ENCODE results near the gene VCAM1. TPM values are rescaled to one million over a fixed set of nuclear protein-coding genes. Genes with fewer than 3 reads are reported as not detected.

Gene VCAM1
- total and polyA plus RNA-seq, 2 of the 4 experiments (the other 2 are of a cell fraction), result 10.1 to 21.1 TPM

- Histone ChIP-seq H3K4me3 (ENCODE audit: insufficient read depth, low read depth, low read length) (no peak overlapping the region), H3K9ac (ENCODE audit: low read depth, low read length) (no peak overlapping the region), H3K4me2 (ENCODE audit: low read depth, low read length) (no peak overlapping the region), H4K5ac (ENCODE audit: low read depth, low read length) (no peak overlapping the region), H4K8ac (ENCODE audit: low read depth in 2 of 2, low read length in 2 of 2) (no peak overlapping the region), H3K4me1 (ENCODE audit: control insufficient read depth, insufficient read depth, low read length) (no peaks in the 10 kb centered on the region), H3K56ac (ENCODE audit: extremely low read depth, insufficient read depth, low read length) (no peak overlapping the region), H3K9me1 (ENCODE audit: insufficient read depth, low read length) (no peaks in the 10 kb centered on the region), H2BK15ac (ENCODE audit: low read depth, low read length) (no peak overlapping the region), H2AFZ (replicated peaks; ENCODE audit: low read length, poor library complexity) (no peak overlapping the region), H3K79me1 (ENCODE audit: low read depth in 1 of 2, low read length in 2 of 2) (no peaks in the 10 kb centered on the region), H3K9me3 (ENCODE audit: control insufficient read depth, insufficient read depth, low read length) (no peaks in the 10 kb centered on the region), H3K23ac (ENCODE audit: low read depth, low read length) (no peak overlapping the region), H2AK9ac (replicated peaks; ENCODE audit: low read depth, low read length, poor library complexity) (no peak overlapping the region), H2BK5ac (ENCODE audit: low read depth, low read length, poor library complexity, severe bottlenecking) (no peak overlapping the region), H4K91ac (ENCODE audit: insufficient read depth, low read depth, low read length) (no peak overlapping the region), H2AK5ac (ENCODE audit: low read depth, low read length) (no peak overlapping the region), H2BK120ac (ENCODE audit: low read depth, low read length) (no peak overlapping the region), H3K14ac (replicated peaks; ENCODE audit: low read depth, low read length) (no peak overlapping the region), H3K27me3 (ENCODE audit: control insufficient read depth, insufficient read depth, low read length) (no peaks in the 10 kb centered on the region), H3K4ac (ENCODE audit: low read depth, low read length) (no peak overlapping the region), H2BK20ac (ENCODE audit: low read depth, low read length) (no peak overlapping the region), H3K18ac (ENCODE audit: low read depth, low read length) (no peak overlapping the region), H3K36me3 (ENCODE audit: control insufficient read depth, insufficient read depth, low read length) (no peaks in the 10 kb centered on the region), H3K27ac (ENCODE audit: insufficient read depth, low read length) (no peak overlapping the region), H4K20me1 (ENCODE audit: insufficient read depth, low read length) (no peaks in the 10 kb centered on the region)
- no peak for TF ChIP-seq MAFK (IDR thresholded peaks at IDR 0.05; ENCODE audit: low read depth, low read length)
- no peak for TF ChIP-seq MAZ (IDR thresholded peaks at IDR 0.05; ENCODE audit: borderline replicate concordance, low read depth, low read length)
- TF ChIP-seq BHLHE40 (IDR thresholded peaks at IDR 0.05; ENCODE audit: low read depth, low read length), result no peak
- TF ChIP-seq ELK1 (IDR thresholded peaks at IDR 0.05; ENCODE audit: borderline replicate concordance, low read depth, low read length), result no peak
- TF ChIP-seq POLR2A (IDR thresholded peaks at IDR 0.05; ENCODE audit: low read depth, low read length), result no peak
- no peak for TF ChIP-seq RFX5 (IDR thresholded peaks at IDR 0.05; ENCODE audit: low read depth, low read length)
- TF ChIP-seq NFE2L2 (IDR thresholded peaks at IDR 0.05; ENCODE audit: low read depth, low read length), result no peak
- BruUV-seq (replicated peaks), result no TSS peak
- dilution Hi-C loops (cut with HindIII; ENCODE audit: low sequenced_read_pairs, unreplicated experiment), result no loop called here
- ChIA-PET CTCF (no interaction called here), POLR2A (ENCODE audit: unreplicated experiment) (no interaction called here)
- intact Hi-C loops (cut with micrococcal nuclease), result no loop called here
- no peak for ATAC-seq (ENCODE audit: low read depth)
- DNase-seq, result no peak
- in situ Hi-C loops (cut with MboI; ENCODE audit: low sequenced_read_pairs), result no loop called here
Observed at GRCh38 chr1:100760511-100760910, 41.0 kb downstream of the VCAM1 start.

Data from IMR-90 (cell line).